ENCODE measurements around the gene PTPRZ1. TPM values are rescaled to one million over a fixed set of nuclear protein-coding genes. Genes with fewer than 3 reads are reported as not detected.

The PTPRZ1 gene
- total RNA-seq, 1 donor from 2014 or later = 0.48 TPM

- DNase-seq (ENCODE audit: low spot score) = no peak
Measured at GRCh38 chr7:121890833-121891232, 17.9 kb downstream of the PTPRZ1 start.

GRCh38 chr7:121891731-121892130 lies 18.8 kb downstream of the PTPRZ1 start:
- no peak for DNase-seq (ENCODE audit: low spot score)

GRCh38 chr7:121901026-121901425 lies 28.1 kb downstream of the PTPRZ1 start:
- no peak for DNase-seq (ENCODE audit: low spot score)

- DNase-seq (ENCODE audit: low spot score) = no peak
Measured at GRCh38 chr7:121904120-121904519, 31.2 kb downstream of the PTPRZ1 start.

GRCh38 chr7:121908042-121908441 lies 35.1 kb downstream of the PTPRZ1 start:
- DNase-seq (ENCODE audit: low spot score) = no peak

- no peak for DNase-seq (ENCODE audit: low spot score)
Measured at GRCh38 chr7:121909716-121910345, 36.9 kb downstream of the PTPRZ1 start.

GRCh38 chr7:121913947-121914675 lies 41.1 kb downstream of the PTPRZ1 start:
- no peak for DNase-seq (ENCODE audit: low spot score)

- DNase-seq (ENCODE audit: low spot score) = no peak
Measured at GRCh38 chr7:121914676-121915279, 41.8 kb downstream of the PTPRZ1 start.

GRCh38 chr7:121916211-121916610 lies 43.2 kb downstream of the PTPRZ1 start:
- no peak for DNase-seq (ENCODE audit: low spot score)

GRCh38 chr7:121919986-121920385 lies 47.0 kb downstream of the PTPRZ1 start:
- DNase-seq (ENCODE audit: low spot score) = no peak

- no peak for DNase-seq (ENCODE audit: low spot score)
Measured at GRCh38 chr7:121924269-121925186, 51.6 kb downstream of the PTPRZ1 start.

- DNase-seq (ENCODE audit: low spot score) = no peak
Measured at GRCh38 chr7:121931149-121931902, 58.4 kb downstream of the PTPRZ1 start.

- DNase-seq (ENCODE audit: low spot score) = no peak
Measured at GRCh38 chr7:121932768-121933167, 59.8 kb downstream of the PTPRZ1 start.

GRCh38 chr7:121936951-121937623 lies 64.1 kb downstream of the PTPRZ1 start:
- DNase-seq (ENCODE audit: low spot score) = no peak

- DNase-seq (ENCODE audit: low spot score) = no peak
Measured at GRCh38 chr7:121938429-121938996, 65.6 kb downstream of the PTPRZ1 start.

- DNase-seq (ENCODE audit: low spot score) = no peak
Measured at GRCh38 chr7:121940918-121941317, 68.0 kb downstream of the PTPRZ1 start.

GRCh38 chr7:121941830-121942229 lies 68.9 kb downstream of the PTPRZ1 start:
- no peak for DNase-seq (ENCODE audit: low spot score)

GRCh38 chr7:121945066-121945465 lies 72.1 kb downstream of the PTPRZ1 start:
- no peak for DNase-seq (ENCODE audit: low spot score)

- DNase-seq (ENCODE audit: low spot score) = no peak
Measured at GRCh38 chr7:121945480-121946236, 72.7 kb downstream of the PTPRZ1 start.

Data from mesenteric fat pad (tissue), 1 donor.